ENCODE data around the gene IMPG1.

- TF ChIP-seq, protein P1, sequence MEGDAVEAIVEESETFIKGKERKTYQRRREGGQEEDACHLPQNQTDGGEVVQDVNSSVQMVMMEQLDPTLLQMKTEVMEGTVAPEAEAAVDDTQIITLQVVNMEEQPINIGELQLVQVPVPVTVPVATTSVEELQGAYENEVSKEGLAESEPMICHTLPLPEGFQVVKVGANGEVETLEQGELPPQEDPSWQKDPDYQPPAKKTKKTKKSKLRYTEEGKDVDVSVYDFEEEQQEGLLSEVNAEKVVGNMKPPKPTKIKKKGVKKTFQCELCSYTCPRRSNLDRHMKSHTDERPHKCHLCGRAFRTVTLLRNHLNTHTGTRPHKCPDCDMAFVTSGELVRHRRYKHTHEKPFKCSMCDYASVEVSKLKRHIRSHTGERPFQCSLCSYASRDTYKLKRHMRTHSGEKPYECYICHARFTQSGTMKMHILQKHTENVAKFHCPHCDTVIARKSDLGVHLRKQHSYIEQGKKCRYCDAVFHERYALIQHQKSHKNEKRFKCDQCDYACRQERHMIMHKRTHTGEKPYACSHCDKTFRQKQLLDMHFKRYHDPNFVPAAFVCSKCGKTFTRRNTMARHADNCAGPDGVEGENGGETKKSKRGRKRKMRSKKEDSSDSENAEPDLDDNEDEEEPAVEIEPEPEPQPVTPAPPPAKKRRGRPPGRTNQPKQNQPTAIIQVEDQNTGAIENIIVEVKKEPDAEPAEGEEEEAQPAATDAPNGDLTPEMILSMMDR (IDR thresholded peaks at IDR 0.05; ENCODE audit: poor library complexity): no peak
- TF ChIP-seq EZH2 (IDR thresholded peaks at IDR 0.05; ENCODE audit: borderline replicate concordance): no peak
- TF ChIP-seq EZH2phosphoT487 (IDR thresholded peaks at IDR 0.05; ENCODE audit: low read depth, severe bottlenecking, unreplicated experiment): no peak
Observed at GRCh38 chr6:75940564-75940963, 131.9 kb downstream of the IMPG1 start.
